WTC11 (cell line): Measurements from ENCODE around the gene COL16A1. TPM values are rescaled to one million over a fixed set of nuclear protein-coding genes. Genes with fewer than 3 reads are reported as not detected.

ENCODE experiments used
- ATAC-seq: fragments of 200-7000 bp; cut with Tn5 transposase; 2 replicates; pipeline ENCODE4 v1.10.0; 2021; ENCODE audit warnings: mild to moderate bottlenecking, moderate library complexity
- CTCF ChIA-PET: fragments of 300-600 bp; sonication (Branson Sonifier 250); formaldehyde crosslinking; loops from one replicate; lab custom pipeline; 2021; ENCODE audit warnings: antibody characterized with exemption; lab: Charles Lee
- POLR2A ChIA-PET: fragments of 350-600 bp; sonication (Branson Sonifier 250); formaldehyde crosslinking; loops from one replicate; lab custom pipeline; 2021; ENCODE audit warnings: antibody characterized with exemption; lab: Charles Lee
- DNase-seq: peaks from one replicate; pipeline ENCODE4 v3.0.0; 2021; ENCODE audit warnings: low spot score
- H3K27ac Mint-ChIP-seq: 2 replicates; pipeline ENCODE4 v1.8.0; 2021; ENCODE audit warnings: mixed read lengths
- H3K27me3 Mint-ChIP-seq: 2 replicates; pipeline ENCODE4 v1.8.0; 2021; ENCODE audit warnings: low read depth, mild to moderate bottlenecking, moderate library complexity, mixed read lengths
- H3K36me3 Mint-ChIP-seq: 2 replicates; pipeline ENCODE4 v1.8.0; 2021; ENCODE audit warnings: mixed read lengths
- H3K4me1 Mint-ChIP-seq: 2 replicates; pipeline ENCODE4 v1.8.0; 2022; ENCODE audit warnings: mixed read lengths
- H3K4me3 Mint-ChIP-seq: 2 replicates; pipeline ENCODE4 v1.8.0; 2021; ENCODE audit warnings: mild to moderate bottlenecking, moderate library complexity, mixed read lengths
- H3K9me3 Mint-ChIP-seq: 2 replicates; pipeline ENCODE4 v1.8.0; 2021; ENCODE audit warnings: mixed read lengths
- AFF4 ChIP-seq: sonication (generic); formaldehyde crosslinking; IDR thresholded peaks from 2 replicates; pipeline ENCODE4 v1.8.1; 2023; ENCODE audit warnings: mild to moderate bottlenecking, missing genetic modification reagents, borderline replicate concordance
- CREB1 ChIP-seq: sonication (generic); formaldehyde crosslinking; IDR thresholded peaks from 2 replicates; pipeline ENCODE4 v1.8.0; 2023; ENCODE audit warnings: mild to moderate bottlenecking, missing genetic modification reagents
- ELF4 ChIP-seq: sonication (generic); formaldehyde crosslinking; IDR thresholded peaks from 2 replicates; pipeline ENCODE4 v1.8.1; 2022; ENCODE audit warnings: low read depth, mild to moderate bottlenecking, moderate library complexity, missing genetic modification reagents
- IRF2 ChIP-seq: sonication (generic); formaldehyde crosslinking; IDR thresholded peaks from 2 replicates; pipeline ENCODE4 v1.8.0; 2022; ENCODE audit warnings: low read depth, missing genetic modification reagents, borderline replicate concordance
- KAT7 ChIP-seq: sonication (generic); formaldehyde crosslinking; IDR thresholded peaks from 2 replicates; pipeline ENCODE4 v1.8.1; 2023; ENCODE audit warnings: missing genetic modification reagents, mild to moderate bottlenecking, borderline replicate concordance
- NR3C1 ChIP-seq: sonication (generic); formaldehyde crosslinking; conservative IDR thresholded peaks from 2 replicates; pipeline ENCODE4 v1.8.1; 2023; ENCODE audit warnings: low read depth, mild to moderate bottlenecking, missing genetic modification reagents
- PRRX2 ChIP-seq: fragments of 250-450 bp; sonication (Bioruptor Pico); IDR thresholded peaks from 2 replicates; pipeline ENCODE4 v1.8.0; 2021; ENCODE audit warnings: mild to moderate bottlenecking
- TCF7 ChIP-seq: sonication (generic); formaldehyde crosslinking; IDR thresholded peaks from 2 replicates; pipeline ENCODE4 v1.8.0; 2022; ENCODE audit warnings: mild to moderate bottlenecking, low read depth, missing genetic modification reagents, moderate library complexity
- ZNF121 ChIP-seq: sonication (generic); formaldehyde crosslinking; IDR thresholded peaks from 2 replicates; pipeline ENCODE4 v1.8.0; 2023; ENCODE audit warnings: missing genetic modification reagents
- ZNF317 ChIP-seq: sonication (generic); formaldehyde crosslinking; IDR thresholded peaks from 2 replicates; pipeline ENCODE4 v1.8.1; 2023; ENCODE audit warnings: low read depth, mild to moderate bottlenecking, moderate library complexity, missing genetic modification reagents, borderline replicate concordance
- total RNA-seq: library from RNA; stranded (reverse); gene quantifications from 3 replicates; pipeline ENCODE4 v1.2.3, GENCODE V29; 2021
- TF ChIP-seq, protein P1 (sequence below): sonication (generic); formaldehyde crosslinking; IDR thresholded peaks from 2 replicates; pipeline ENCODE4 v1.8.1; 2022; ENCODE audit warnings: low read depth, missing genetic modification reagents, borderline replicate concordance
- TF ChIP-seq, protein P2 (sequence below): fragments of 250-450 bp; sonication (Bioruptor Pico); IDR thresholded peaks from 2 replicates; pipeline ENCODE4 v1.9.0; 2021; ENCODE audit warnings: moderate library complexity, mild to moderate bottlenecking, inconsistent platforms, borderline replicate concordance
- TF ChIP-seq, protein P3 (sequence below): sonication (generic); formaldehyde crosslinking; IDR thresholded peaks from 2 replicates; pipeline ENCODE4 v1.8.1; 2023; ENCODE audit warnings: mild to moderate bottlenecking, missing genetic modification reagents, moderate library complexity
- TF ChIP-seq, protein P4 (sequence below): fragments of 250-450 bp; sonication (Bioruptor Pico); IDR thresholded peaks from 2 replicates; pipeline ENCODE4 v1.9.0; 2021; ENCODE audit warnings: mild to moderate bottlenecking, borderline replicate concordance
- TF ChIP-seq, protein P5 (sequence below): sonication (generic); formaldehyde crosslinking; IDR thresholded peaks from 2 replicates; pipeline ENCODE4 v1.8.0; 2023; ENCODE audit warnings: mild to moderate bottlenecking, missing genetic modification reagents
- TF ChIP-seq, protein P6 (sequence below): sonication (generic); formaldehyde crosslinking; conservative IDR thresholded peaks from 2 replicates; pipeline ENCODE4 v1.8.1; 2022; ENCODE audit warnings: mild to moderate bottlenecking, missing genetic modification reagents

The COL16A1 gene
- total RNA-seq, 1 experiment from 2014 or later, result 8.8 TPM

- TF ChIP-seq AFF4 (CRISPR knock-in tag) (no peak), KAT7 (no peak), PRRX2 (CRISPR knock-in tag) (no peak), ZNF317 (CRISPR knock-in tag) (no peak), IRF2 (CRISPR knock-in tag) (no peak), ZNF121 (CRISPR knock-in tag) (no peak), NR3C1 (no peak), CREB1 (CRISPR knock-in tag) (no peak), ELF4 (CRISPR knock-in tag) (no peak)
- TF ChIP-seq, protein P1, sequence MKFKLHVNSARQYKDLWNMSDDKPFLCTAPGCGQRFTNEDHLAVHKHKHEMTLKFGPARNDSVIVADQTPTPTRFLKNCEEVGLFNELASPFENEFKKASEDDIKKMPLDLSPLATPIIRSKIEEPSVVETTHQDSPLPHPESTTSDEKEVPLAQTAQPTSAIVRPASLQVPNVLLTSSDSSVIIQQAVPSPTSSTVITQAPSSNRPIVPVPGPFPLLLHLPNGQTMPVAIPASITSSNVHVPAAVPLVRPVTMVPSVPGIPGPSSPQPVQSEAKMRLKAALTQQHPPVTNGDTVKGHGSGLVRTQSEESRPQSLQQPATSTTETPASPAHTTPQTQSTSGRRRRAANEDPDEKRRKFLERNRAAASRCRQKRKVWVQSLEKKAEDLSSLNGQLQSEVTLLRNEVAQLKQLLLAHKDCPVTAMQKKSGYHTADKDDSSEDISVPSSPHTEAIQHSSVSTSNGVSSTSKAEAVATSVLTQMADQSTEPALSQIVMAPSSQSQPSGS (CRISPR knock-in tag), result no peak
- TF ChIP-seq, protein P2, sequence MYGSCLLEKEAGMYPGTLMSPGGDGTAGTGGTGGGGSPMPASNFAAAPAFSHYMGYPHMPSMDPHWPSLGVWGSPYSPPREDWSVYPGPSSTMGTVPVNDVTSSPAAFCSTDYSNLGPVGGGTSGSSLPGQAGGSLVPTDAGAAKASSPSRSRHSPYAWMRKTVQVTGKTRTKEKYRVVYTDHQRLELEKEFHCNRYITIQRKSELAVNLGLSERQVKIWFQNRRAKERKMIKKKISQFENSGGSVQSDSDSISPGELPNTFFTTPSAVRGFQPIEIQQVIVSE (CRISPR knock-in tag), result no peak
- TF ChIP-seq, protein P3, sequence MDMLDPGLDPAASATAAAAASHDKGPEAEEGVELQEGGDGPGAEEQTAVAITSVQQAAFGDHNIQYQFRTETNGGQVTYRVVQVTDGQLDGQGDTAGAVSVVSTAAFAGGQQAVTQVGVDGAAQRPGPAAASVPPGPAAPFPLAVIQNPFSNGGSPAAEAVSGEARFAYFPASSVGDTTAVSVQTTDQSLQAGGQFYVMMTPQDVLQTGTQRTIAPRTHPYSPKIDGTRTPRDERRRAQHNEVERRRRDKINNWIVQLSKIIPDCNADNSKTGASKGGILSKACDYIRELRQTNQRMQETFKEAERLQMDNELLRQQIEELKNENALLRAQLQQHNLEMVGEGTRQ (CRISPR knock-in tag), result no peak
- TF ChIP-seq, protein P4, sequence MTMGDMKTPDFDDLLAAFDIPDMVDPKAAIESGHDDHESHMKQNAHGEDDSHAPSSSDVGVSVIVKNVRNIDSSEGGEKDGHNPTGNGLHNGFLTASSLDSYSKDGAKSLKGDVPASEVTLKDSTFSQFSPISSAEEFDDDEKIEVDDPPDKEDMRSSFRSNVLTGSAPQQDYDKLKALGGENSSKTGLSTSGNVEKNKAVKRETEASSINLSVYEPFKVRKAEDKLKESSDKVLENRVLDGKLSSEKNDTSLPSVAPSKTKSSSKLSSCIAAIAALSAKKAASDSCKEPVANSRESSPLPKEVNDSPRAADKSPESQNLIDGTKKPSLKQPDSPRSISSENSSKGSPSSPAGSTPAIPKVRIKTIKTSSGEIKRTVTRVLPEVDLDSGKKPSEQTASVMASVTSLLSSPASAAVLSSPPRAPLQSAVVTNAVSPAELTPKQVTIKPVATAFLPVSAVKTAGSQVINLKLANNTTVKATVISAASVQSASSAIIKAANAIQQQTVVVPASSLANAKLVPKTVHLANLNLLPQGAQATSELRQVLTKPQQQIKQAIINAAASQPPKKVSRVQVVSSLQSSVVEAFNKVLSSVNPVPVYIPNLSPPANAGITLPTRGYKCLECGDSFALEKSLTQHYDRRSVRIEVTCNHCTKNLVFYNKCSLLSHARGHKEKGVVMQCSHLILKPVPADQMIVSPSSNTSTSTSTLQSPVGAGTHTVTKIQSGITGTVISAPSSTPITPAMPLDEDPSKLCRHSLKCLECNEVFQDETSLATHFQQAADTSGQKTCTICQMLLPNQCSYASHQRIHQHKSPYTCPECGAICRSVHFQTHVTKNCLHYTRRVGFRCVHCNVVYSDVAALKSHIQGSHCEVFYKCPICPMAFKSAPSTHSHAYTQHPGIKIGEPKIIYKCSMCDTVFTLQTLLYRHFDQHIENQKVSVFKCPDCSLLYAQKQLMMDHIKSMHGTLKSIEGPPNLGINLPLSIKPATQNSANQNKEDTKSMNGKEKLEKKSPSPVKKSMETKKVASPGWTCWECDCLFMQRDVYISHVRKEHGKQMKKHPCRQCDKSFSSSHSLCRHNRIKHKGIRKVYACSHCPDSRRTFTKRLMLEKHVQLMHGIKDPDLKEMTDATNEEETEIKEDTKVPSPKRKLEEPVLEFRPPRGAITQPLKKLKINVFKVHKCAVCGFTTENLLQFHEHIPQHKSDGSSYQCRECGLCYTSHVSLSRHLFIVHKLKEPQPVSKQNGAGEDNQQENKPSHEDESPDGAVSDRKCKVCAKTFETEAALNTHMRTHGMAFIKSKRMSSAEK (CRISPR knock-in tag), result no peak
Observed at GRCh38 chr1:31732343-31732742, 28.5 kb upstream of the COL16A1 start (continued).

DNA sequence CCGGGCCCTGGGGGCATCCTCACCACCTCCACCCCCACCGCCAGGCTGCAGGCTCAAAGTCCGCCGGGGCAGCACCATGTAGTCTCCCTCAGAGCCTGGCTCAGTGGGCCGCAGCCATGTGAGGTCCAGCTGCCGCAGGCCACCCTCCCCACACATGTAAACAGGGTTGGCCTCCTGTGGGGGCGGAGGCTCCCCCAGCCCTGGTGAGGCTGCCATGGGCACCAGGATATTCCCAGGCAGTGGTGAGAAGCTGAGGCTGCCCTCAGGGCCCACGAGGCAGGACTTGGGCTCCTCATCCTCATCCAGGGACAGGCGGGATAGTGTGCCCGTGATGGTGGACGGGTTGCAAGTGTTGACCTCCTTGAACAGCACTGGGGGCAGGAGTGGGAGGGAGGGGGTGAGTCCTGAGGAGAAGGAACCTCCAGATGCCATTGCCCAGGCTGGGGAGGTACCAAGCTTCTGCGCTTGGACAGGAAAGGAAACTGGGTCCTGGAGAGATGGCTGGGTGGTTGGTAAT is 27.3 kb upstream of the COL16A1 start:
- ChIA-PET POLR2A (no interaction called here), CTCF (interaction anchor here (1.6 to 4.3 kb wide), 2 partner anchors 15 to 58 kb away, joined by 4 to 24 read pairs; no protein-coding TSS in a partner anchor)
- H3K27me3 Mint-ChIP-seq, result no peaks in the 10 kb centered on the region
- DNase-seq, result no peak
- H3K27ac Mint-ChIP-seq, result no peak overlapping the region
- no peaks in the 10 kb centered on the region for H3K9me3 Mint-ChIP-seq
- H3K4me3 Mint-ChIP-seq, result no peak overlapping the region
- H3K36me3 Mint-ChIP-seq, result no peaks in the 10 kb centered on the region
- ATAC-seq, result no peak
- H3K4me1 Mint-ChIP-seq, result no peaks in the 10 kb centered on the region
- TF ChIP-seq NR3C1 (no peak), TCF7 (no peak)
- TF ChIP-seq, protein P5, sequence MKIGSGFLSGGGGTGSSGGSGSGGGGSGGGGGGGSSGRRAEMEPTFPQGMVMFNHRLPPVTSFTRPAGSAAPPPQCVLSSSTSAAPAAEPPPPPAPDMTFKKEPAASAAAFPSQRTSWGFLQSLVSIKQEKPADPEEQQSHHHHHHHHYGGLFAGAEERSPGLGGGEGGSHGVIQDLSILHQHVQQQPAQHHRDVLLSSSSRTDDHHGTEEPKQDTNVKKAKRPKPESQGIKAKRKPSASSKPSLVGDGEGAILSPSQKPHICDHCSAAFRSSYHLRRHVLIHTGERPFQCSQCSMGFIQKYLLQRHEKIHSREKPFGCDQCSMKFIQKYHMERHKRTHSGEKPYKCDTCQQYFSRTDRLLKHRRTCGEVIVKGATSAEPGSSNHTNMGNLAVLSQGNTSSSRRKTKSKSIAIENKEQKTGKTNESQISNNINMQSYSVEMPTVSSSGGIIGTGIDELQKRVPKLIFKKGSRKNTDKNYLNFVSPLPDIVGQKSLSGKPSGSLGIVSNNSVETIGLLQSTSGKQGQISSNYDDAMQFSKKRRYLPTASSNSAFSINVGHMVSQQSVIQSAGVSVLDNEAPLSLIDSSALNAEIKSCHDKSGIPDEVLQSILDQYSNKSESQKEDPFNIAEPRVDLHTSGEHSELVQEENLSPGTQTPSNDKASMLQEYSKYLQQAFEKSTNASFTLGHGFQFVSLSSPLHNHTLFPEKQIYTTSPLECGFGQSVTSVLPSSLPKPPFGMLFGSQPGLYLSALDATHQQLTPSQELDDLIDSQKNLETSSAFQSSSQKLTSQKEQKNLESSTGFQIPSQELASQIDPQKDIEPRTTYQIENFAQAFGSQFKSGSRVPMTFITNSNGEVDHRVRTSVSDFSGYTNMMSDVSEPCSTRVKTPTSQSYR (CRISPR knock-in tag), result no peak
- TF ChIP-seq, protein P6, sequence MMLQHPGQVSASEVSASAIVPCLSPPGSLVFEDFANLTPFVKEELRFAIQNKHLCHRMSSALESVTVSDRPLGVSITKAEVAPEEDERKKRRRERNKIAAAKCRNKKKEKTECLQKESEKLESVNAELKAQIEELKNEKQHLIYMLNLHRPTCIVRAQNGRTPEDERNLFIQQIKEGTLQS, result no peak
